Small intestine (tissue), 7 donors: ENCODE data around the gene SNTG2. TPM values are rescaled to one million over a fixed set of nuclear protein-coding genes. Genes with fewer than 3 reads are reported as not detected.

ENCODE experiments used
- DNase-seq, 2 donors: peaks; one replicate each; pipeline versions ENCODE4 v3.0.0 to v3.0.0-alpha.2; 2013
- FAIRE-seq: peaks from 2 replicates; lab custom pipeline; 2012; peaks lifted over from hg19 to GRCh38; lab: Jason Lieb, UNC
- H3K27ac ChIP-seq, 3 donors: one replicate each; pipeline ENCODE4 v1.5.1; 2013; ENCODE audit warnings: low read length in 2 of 3, mild to moderate bottlenecking in 2 of 3, control low read depth in 1 of 3, inconsistent platforms in 1 of 3, low read depth in 1 of 3, moderate library complexity in 1 of 3
- H3K27me3 ChIP-seq, 3 donors: one replicate each; pipeline ENCODE4 v1.6.1; 2013; ENCODE audit warnings: low read length in 3 of 3, inconsistent platforms in 1 of 3; ENCODE audit not compliant: control insufficient read depth in 3 of 3, insufficient read depth in 3 of 3
- H3K36me3 ChIP-seq, 3 donors: one replicate each; pipeline ENCODE4 v1.6.1; 2013; ENCODE audit warnings: low read length in 3 of 3, inconsistent platforms in 1 of 3, low read depth in 1 of 3, mild to moderate bottlenecking in 1 of 3, moderate library complexity in 1 of 3; ENCODE audit not compliant: control insufficient read depth in 3 of 3, insufficient read depth in 2 of 3
- H3K4me1 ChIP-seq, 3 donors: one replicate each; pipeline ENCODE4 v1.6.1; 2013; ENCODE audit warnings: low read length in 2 of 3, inconsistent platforms in 1 of 3, low read depth in 1 of 3, mild to moderate bottlenecking in 1 of 3, moderate library complexity in 1 of 3; ENCODE audit not compliant: control insufficient read depth in 3 of 3, insufficient read depth in 2 of 3
- H3K4me3 ChIP-seq, 3 donors: one replicate each; pipeline ENCODE4 v1.5.1; 2013; ENCODE audit warnings: low read length in 3 of 3, control low read depth in 1 of 3, inconsistent platforms in 1 of 3, low read depth in 1 of 3, mild to moderate bottlenecking in 1 of 3, moderate library complexity in 1 of 3
- H3K9me3 ChIP-seq, 2 donors: one replicate each; pipeline ENCODE4 v1.6.1; 2013; ENCODE audit warnings: low read depth in 1 of 2, low read length in 1 of 2; ENCODE audit not compliant: control insufficient read depth in 2 of 2, insufficient read depth in 1 of 2
- WGBS, 3 donors: extraction: QIAGEN DNeasy Blood & Tissue Kit; methylation state at CpG; one replicate each; pipeline ENCODE4 v1.1.7; 2013; 5-methylcytosine and 5-hydroxymethylcytosine counted together
- polyA plus RNA-seq, 4 donors: library from polyadenylated mRNA; stranded (reverse) in 3 of 4; unstranded in 1 of 4; fragments of 200-250 nt in 3 of 4; fragments of 120-200 nt in 1 of 4; gene quantifications; one replicate each; pipeline versions ENCODE4 v1.2.1 to v1.2.3, GENCODE V29; 2013
- donor health status: healthy with polysubstance abuse.
- donor health status: control.
- donor health status: control.
- donor health status: Bipolar disorder and iron deficiency.
- donor health status: healthy.

SNTG2 gene
- polyA plus RNA-seq, 4 donors, result 0.25 to 1.1 (median 0.54) TPM; not detected in 1

DNA sequence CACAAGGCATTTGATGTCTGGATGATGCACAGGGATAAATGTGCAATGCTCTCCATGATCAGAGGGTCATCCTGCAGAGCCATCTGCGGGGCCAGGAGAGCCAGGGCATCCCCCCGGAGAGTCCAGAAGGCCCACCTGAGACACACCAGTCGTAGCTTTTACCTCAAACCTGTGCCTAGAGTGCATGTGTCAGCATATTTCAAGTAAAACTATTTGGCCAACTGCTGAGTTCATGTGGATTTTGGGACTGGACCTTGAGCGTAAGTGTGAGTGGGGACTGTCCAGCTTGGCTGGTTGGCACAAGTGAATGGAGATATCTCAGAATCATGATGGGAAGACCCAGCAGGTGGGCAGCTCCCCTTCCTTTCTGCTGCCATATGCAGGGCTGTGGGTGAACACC, 314.8 kb downstream of the SNTG2 start:
- FAIRE-seq (no peak), DNase-seq (no peak)
- 66 to 85% (median 70%) methylated on average over 4 of the region's 4 CpGs for WGBS, 3 donors
- Histone ChIP-seq H3K9me3 (no peaks in the 10 kb centered on the region), H3K27ac (no peak overlapping the region), H3K36me3 (no peaks in the 10 kb centered on the region), H3K4me1 (no peaks in the 10 kb centered on the region), H3K4me3 (no peak overlapping the region), H3K27me3 (no peaks in the 10 kb centered on the region)

DNA sequence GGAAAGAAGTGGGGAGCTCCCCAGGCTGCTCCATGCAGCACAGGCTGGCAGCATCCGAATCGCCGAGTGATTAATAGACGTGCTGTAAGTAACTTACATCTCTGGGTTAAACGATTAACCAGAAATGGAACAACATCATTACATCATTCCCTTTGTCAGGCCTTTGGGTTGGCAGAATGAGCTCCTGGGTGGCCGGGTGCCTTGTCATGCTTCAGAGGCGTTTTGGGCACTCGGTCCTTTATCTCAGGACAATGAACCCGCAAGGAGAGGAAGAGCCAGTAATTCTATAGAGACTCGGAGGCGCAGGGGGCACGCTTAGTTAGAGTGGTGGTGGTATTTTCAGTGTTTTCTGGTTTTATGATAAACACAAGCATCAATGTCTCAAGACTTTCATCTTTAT, 315.7 kb downstream of the SNTG2 start:
- Histone ChIP-seq H3K4me1 (no peaks in the 10 kb centered on the region), H3K9me3 (no peaks in the 10 kb centered on the region), H3K4me3 (no peak overlapping the region), H3K27ac (no peak overlapping the region), H3K36me3 (no peaks in the 10 kb centered on the region), H3K27me3 (no peaks in the 10 kb centered on the region)
- 81 to 87% (median 85%) methylated on average over 12 of the region's 12 CpGs for WGBS, 3 donors
- FAIRE-seq, result no peak
- no peak for DNase-seq

DNA sequence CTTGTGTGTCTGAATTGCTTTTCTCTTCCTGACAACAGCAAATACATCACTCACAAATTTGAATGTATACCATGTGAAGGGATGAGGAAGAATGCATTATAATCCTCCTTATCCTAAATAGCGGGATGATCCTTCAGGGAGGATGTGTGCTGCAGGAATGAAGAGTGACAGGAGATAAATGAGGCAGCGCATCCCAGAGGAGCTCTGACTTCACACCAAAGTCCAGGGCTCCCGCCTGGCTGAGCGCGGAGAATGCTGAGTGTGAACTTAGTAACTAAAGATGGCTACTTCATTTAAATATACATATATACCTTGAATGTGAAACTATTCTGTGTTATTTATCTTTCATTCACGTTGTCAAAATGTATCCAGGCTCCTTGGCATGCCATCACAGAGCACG, 317.4 kb downstream of the SNTG2 start:
- H3K4me3 ChIP-seq, result no peak overlapping the region
- H3K9me3 ChIP-seq, result no peaks in the 10 kb centered on the region
- no peak overlapping the region for H3K27ac ChIP-seq
- no peaks in the 10 kb centered on the region for H3K36me3 ChIP-seq
- no peaks in the 10 kb centered on the region for H3K27me3 ChIP-seq
- DNase-seq, result no peak
- no peaks in the 10 kb centered on the region for H3K4me1 ChIP-seq
- 77% methylated on average over 7 of the region's 7 CpGs for WGBS, 3 donors
- no peak for FAIRE-seq

DNA sequence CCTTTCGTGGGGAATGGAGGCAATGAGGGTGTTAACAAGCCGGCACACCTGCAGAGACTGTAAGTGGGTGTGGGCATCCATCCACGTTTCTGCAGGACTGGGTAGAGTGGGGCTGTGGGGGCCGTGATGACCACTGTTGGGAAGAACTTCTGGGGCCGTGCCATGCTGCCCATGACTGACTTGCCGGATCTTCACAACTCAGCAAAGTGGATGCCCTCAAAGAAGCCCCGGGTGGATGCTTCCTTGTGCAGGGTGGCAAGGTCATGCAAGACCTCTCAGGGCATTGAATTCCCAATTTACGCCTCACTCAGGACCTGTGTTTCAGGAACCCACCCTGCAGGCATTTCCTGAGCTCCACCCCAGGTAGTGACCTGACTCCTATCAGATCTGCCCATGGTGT, 319.2 kb downstream of the SNTG2 start:
- DNase-seq, result no peak
- 55 to 67% (median 65%) methylated on average over 8 of the region's 8 CpGs for WGBS, 3 donors
- Histone ChIP-seq H3K4me3 (no peak overlapping the region), H3K36me3 (no peaks in the 10 kb centered on the region), H3K27me3 (no peaks in the 10 kb centered on the region), H3K4me1 (no peaks in the 10 kb centered on the region), H3K9me3 (peaks cover 2 to 4% of the 10 kb centered on the region in 2 donors), H3K27ac (no peak overlapping the region)
- no peak for FAIRE-seq

DNA sequence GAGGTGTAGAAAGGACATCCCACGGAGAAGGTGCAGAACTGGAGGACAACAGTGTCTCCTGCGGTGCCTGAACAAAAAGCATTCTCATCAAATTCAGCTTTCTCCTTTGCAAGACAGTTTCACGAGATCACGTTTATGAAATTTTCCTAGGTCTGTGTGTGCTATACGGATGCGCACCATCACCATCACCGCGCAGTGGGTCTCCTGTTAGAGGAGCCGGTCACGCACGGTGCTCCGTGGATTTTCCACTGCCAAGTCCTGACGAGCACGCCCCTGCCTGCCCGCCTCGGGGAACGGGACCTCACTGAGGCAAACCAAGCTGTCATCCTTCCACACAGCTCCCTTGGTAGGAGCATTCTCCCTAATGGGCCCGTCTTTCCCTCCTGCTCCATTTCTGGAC, 322.2 kb downstream of the SNTG2 start:
- 90 to 93% (median 91%) methylated on average over 18 of the region's 18 CpGs for WGBS, 3 donors

DNA sequence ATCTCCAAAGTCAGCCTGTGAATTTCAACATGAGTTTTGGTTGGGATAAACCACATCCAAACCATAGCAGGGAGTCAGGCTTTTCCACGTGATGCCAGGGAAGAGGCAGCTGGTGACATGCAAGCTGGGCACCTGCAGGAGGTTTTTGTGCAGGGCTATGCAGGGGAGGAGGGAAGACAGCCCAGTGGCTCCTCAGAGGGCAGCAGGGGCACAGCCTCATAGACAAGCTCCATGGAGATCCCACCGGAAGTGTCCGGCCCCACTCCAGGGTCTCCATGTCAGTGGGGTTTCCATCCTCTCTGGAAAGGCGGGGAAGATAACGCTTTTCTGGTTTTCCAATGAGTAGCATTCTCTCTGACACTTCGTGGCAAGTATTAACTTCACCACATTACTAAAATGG, 327.0 kb downstream of the SNTG2 start:
- FAIRE-seq (no peak), DNase-seq (no peak)
- Histone ChIP-seq H3K4me3 (no peak overlapping the region), H3K27ac (no peak overlapping the region), H3K9me3 (peaks cover 2 to 11% of the 10 kb centered on the region in 2 donors), H3K36me3 (no peaks in the 10 kb centered on the region), H3K4me1 (no peaks in the 10 kb centered on the region), H3K27me3 (no peaks in the 10 kb centered on the region)
- WGBS, 3 donors, result 78 to 85% (median 83%) methylated on average over 6 of the region's 6 CpGs

More for the DNA sequence above, 322.2 kb downstream of the SNTG2 start:
- H3K4me3 ChIP-seq, result no peak overlapping the region
- H3K36me3 ChIP-seq, result no peaks in the 10 kb centered on the region
- FAIRE-seq, result no peak
- H3K27ac ChIP-seq, result no peak overlapping the region
- H3K27me3 ChIP-seq, result no peaks in the 10 kb centered on the region
- no peaks in the 10 kb centered on the region for H3K4me1 ChIP-seq
- peaks cover 2 to 11% of the 10 kb centered on the region in 2 donors for H3K9me3 ChIP-seq
- DNase-seq, result no peak

DNA sequence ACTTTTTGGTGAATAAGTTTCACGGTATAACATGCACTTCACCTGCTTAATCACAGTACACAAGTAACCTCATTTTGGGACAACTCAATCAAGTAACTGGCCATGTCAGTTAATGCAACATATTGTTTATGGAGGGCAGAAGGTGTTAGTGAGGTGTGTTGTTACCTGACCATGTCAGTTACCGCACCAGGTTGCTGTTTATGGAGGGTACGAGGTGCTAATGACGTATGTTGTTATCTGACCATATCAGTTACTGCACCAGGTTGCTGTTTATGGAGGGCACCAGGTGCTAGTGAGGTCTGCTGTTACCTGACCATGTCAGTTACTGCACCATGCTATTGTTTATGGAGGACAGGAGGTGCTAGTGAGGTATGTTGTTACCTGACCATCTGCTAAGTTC, 327.5 kb downstream of the SNTG2 start:
- no peak overlapping the region for H3K27ac ChIP-seq
- no peaks in the 10 kb centered on the region for H3K27me3 ChIP-seq
- no peak overlapping the region for H3K4me3 ChIP-seq
- DNase-seq, result no peak
- H3K4me1 ChIP-seq, result no peaks in the 10 kb centered on the region
- FAIRE-seq, result no peak
- H3K36me3 ChIP-seq, result no peaks in the 10 kb centered on the region
- 75 to 86% (median 85%) methylated on average over 4 of the region's 4 CpGs for WGBS, 3 donors
- H3K9me3 ChIP-seq, result peaks cover 2 to 11% of the 10 kb centered on the region in 2 donors

DNA sequence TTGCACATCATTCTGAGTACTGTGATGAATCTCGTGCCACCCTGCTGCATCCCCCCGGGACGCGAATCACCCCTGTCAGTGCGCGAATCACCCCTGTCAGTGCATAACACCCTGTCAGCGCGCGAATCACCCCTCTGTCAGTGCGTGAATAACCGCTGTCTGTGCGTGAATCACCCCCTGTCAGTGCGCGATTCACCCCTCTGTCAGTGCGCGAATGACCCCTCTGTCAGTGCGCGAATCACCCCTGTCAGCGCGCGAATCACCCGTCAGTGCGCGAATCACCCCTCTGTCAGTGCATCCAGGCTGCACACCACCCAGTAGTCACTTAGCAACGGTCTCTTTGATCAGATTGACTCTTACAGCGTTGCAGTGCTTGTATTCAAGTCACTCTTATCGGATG, 328.2 kb downstream of the SNTG2 start:
- no peak for DNase-seq
- no peaks in the 10 kb centered on the region for H3K36me3 ChIP-seq
- no peaks in the 10 kb centered on the region for H3K27me3 ChIP-seq
- no peak for FAIRE-seq
- H3K4me1 ChIP-seq, result no peaks in the 10 kb centered on the region
- no peak overlapping the region for H3K27ac ChIP-seq
- 91 to 94% (median 92%) methylated on average over 27 of the region's 27 CpGs for WGBS, 3 donors
- H3K4me3 ChIP-seq, result no peak overlapping the region
- H3K9me3 ChIP-seq, result peaks cover 2 to 11% of the 10 kb centered on the region in 2 donors

DNA sequence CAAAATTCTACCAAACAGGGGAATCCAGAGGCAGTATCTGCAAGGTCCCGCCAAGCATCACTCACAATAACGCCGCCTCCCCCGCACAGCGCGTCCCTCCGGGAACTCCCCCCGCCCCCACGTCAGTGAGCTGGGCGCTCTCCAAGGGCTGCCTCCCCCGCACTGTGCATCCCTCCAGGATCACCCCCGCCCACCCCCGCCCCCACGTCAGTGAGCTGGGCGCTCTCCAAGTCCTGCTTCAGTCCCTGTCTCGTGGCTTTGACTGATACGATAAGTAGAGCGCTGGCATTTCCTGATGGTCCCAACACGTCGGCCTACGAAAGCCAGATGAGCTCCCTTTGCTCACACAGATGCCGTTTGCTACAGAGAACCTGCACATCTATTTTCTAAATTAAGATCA, 331.9 kb downstream of the SNTG2 start:
- Histone ChIP-seq H3K4me1 (no peaks in the 10 kb centered on the region), H3K27me3 (no peaks in the 10 kb centered on the region), H3K36me3 (no peaks in the 10 kb centered on the region), H3K27ac (no peak overlapping the region), H3K4me3 (no peak overlapping the region), H3K9me3 (no peaks in the 10 kb centered on the region)
- 54 to 75% (median 70%) methylated on average over 22 of the region's 22 CpGs for WGBS, 3 donors
- DNase-seq (peak in 1 of 2 donors; percentile 2), FAIRE-seq (no peak)
